Measurements from ENCODE around the gene PDE6A. TPM values are rescaled to one million over a fixed set of nuclear protein-coding genes. Genes with fewer than 3 reads are reported as not detected.

Gene PDE6A
- total RNA-seq, 1 donor from 2014 or later, result 0.07 TPM

DNA sequence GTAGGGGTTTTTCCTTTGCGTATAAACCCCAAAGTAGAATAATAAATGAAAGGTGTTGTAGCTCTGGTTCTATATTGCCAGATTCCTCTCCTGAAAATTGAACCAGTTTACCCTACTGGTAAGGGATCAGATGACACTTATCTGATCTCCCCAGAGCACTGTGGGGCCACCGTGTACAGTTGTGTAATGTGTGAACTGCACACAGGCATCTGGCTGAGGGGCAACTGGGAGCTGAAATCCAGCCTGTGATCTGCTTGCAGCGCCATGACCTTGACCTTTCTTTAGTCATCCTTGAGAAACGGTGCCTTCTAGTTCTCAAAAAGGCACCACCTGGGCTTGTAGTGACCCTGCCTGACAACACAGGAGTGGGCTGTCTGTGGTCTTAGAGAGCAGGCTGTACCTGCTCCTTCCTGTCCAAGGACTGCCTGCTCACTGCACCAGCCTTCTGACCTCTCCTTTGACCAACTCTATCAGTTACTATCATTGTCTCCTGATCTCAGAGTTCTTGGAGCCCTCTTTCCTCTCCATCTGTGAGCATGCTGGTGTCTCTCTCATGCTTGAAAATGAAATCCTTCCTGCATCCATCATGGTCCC is 40.2 kb downstream of the PDE6A start:
- Mint-ChIP-seq H3K4me1 (ENCODE audit: low read depth) (peaks cover 4% of the 10 kb centered on the region), H3K9me3 (ENCODE audit: low read depth) (no peaks in the 10 kb centered on the region), H3K36me3 (ENCODE audit: insufficient read depth) (no peaks in the 10 kb centered on the region), H3K4me3 (ENCODE audit: low read depth) (no peak overlapping the region), H3K27me3 (peaks cover 3% of the 10 kb centered on the region), H3K27ac (no peak overlapping the region)
- TF ChIP-seq, protein P1, sequence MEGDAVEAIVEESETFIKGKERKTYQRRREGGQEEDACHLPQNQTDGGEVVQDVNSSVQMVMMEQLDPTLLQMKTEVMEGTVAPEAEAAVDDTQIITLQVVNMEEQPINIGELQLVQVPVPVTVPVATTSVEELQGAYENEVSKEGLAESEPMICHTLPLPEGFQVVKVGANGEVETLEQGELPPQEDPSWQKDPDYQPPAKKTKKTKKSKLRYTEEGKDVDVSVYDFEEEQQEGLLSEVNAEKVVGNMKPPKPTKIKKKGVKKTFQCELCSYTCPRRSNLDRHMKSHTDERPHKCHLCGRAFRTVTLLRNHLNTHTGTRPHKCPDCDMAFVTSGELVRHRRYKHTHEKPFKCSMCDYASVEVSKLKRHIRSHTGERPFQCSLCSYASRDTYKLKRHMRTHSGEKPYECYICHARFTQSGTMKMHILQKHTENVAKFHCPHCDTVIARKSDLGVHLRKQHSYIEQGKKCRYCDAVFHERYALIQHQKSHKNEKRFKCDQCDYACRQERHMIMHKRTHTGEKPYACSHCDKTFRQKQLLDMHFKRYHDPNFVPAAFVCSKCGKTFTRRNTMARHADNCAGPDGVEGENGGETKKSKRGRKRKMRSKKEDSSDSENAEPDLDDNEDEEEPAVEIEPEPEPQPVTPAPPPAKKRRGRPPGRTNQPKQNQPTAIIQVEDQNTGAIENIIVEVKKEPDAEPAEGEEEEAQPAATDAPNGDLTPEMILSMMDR (IDR thresholded peaks at IDR 0.05; ENCODE audit: unreplicated experiment), result no peak
- DNase-seq (ENCODE audit: low spot score, unreplicated experiment), result no peak

DNA sequence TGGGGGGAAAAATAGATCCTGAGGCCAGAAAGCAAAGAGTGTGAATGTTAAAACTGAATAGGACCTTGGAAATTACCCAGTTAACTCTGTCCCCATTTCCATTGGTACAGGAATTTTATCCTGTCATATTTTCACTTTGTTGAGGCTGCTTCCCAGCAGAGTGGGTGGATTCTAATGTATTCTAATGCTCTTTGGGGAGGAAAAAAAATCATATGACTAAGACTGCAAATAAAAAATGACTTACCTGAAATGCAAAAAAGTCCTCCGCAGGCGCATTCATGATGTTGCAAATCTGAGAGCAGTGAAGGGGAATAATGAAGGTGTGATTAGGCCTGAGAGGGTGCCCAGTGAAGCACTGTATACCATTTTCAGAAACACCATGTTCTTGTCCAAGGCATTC is 41.2 kb downstream of the PDE6A start:
- H3K4me3 Mint-ChIP-seq (ENCODE audit: low read depth), result no peak overlapping the region
- H3K4me1 Mint-ChIP-seq (ENCODE audit: low read depth), result peaks cover 4% of the 10 kb centered on the region
- no peaks in the 10 kb centered on the region for H3K9me3 Mint-ChIP-seq (ENCODE audit: low read depth)
- DNase-seq (ENCODE audit: low spot score, unreplicated experiment), result no peak
- no peak overlapping the region for H3K27ac Mint-ChIP-seq
- peaks cover 3% of the 10 kb centered on the region for H3K27me3 Mint-ChIP-seq
- TF ChIP-seq, protein P1 (IDR thresholded peaks at IDR 0.05; ENCODE audit: unreplicated experiment), result no peak
- no peaks in the 10 kb centered on the region for H3K36me3 Mint-ChIP-seq (ENCODE audit: insufficient read depth)

DNA sequence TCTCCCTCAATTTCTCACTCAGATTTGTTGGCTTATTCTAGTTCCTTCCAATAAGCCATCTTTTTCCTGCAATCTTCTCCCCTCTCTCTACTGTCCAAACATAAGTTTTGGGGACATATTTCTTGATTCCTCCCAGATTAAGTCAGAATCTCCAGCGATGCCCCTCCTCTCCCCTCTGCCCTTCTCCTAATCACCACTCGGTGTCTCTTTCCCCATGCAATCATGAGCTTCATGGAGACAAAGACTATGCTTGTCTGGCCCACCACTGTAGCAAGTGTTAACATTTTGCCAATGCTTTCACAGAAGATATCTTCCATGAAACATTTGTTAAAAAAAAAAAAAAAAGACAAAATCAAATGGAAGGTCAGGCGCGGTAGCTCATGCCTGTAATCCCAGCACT is 42.4 kb downstream of the PDE6A start:
- Mint-ChIP-seq H3K27ac (no peak overlapping the region), H3K4me1 (ENCODE audit: low read depth) (peaks cover 4% of the 10 kb centered on the region), H3K36me3 (ENCODE audit: insufficient read depth) (no peaks in the 10 kb centered on the region), H3K9me3 (ENCODE audit: low read depth) (no peaks in the 10 kb centered on the region), H3K27me3 (peaks cover 3% of the 10 kb centered on the region), H3K4me3 (ENCODE audit: low read depth) (no peak overlapping the region)
- TF ChIP-seq, protein P1 (IDR thresholded peaks at IDR 0.05; ENCODE audit: unreplicated experiment), result no peak
- no peak for DNase-seq (ENCODE audit: low spot score, unreplicated experiment)

DNA sequence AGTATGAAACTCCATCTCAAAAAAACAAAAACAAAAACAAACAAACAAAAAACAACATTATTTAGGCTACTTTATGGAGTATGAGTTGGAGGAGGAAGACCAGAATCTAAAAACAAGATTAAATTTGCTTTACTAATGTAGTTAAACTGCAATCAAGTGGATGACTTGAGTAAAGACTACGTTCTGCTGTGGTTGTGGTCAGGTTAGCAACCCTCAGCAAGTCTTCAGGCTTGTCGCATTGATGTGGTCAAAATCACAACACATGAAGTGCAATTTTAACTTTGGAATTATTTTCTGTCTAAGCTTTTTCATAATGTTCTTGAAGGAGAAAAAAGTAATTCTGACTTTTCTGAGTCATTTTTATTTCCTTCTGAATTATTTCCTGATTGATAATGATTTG is 43.1 kb downstream of the PDE6A start:
- no peaks in the 10 kb centered on the region for H3K36me3 Mint-ChIP-seq (ENCODE audit: insufficient read depth)
- peaks cover 4% of the 10 kb centered on the region for H3K4me1 Mint-ChIP-seq (ENCODE audit: low read depth)
- TF ChIP-seq, protein P1 (IDR thresholded peaks at IDR 0.05; ENCODE audit: unreplicated experiment), result no peak
- DNase-seq (ENCODE audit: low spot score, unreplicated experiment), result no peak
- no peak overlapping the region for H3K4me3 Mint-ChIP-seq (ENCODE audit: low read depth)
- no peak overlapping the region for H3K27ac Mint-ChIP-seq
- peaks cover 7% of the 10 kb centered on the region for H3K27me3 Mint-ChIP-seq
- H3K9me3 Mint-ChIP-seq (ENCODE audit: low read depth), result no peaks in the 10 kb centered on the region

DNA sequence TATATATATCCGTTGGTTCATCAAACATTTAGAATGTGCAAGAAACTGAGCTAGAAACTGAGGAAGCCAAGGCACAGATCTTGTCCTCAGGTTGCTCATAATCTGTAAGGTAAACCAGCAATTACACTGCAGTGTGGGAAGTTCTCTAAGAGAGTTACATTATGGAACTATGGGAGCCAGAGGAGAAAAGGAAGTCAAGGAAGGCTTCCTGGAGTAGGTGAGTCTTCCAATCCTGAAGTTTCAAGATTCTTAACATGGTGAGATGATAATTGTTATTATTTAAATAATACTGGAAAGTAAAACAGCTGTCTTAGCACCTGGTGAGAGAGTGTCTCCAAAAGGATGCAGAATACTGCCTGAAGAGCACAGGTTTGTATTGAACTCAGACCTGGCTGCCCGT is 44.2 kb downstream of the PDE6A start:
- peaks cover 7% of the 10 kb centered on the region for H3K27me3 Mint-ChIP-seq
- TF ChIP-seq, protein P1 (IDR thresholded peaks at IDR 0.05; ENCODE audit: unreplicated experiment), result no peak
- no peak overlapping the region for H3K4me3 Mint-ChIP-seq (ENCODE audit: low read depth)
- peaks cover 4% of the 10 kb centered on the region for H3K4me1 Mint-ChIP-seq (ENCODE audit: low read depth)
- no peak for DNase-seq (ENCODE audit: low spot score, unreplicated experiment)
- H3K27ac Mint-ChIP-seq, result no peak overlapping the region
- no peaks in the 10 kb centered on the region for H3K9me3 Mint-ChIP-seq (ENCODE audit: low read depth)
- H3K36me3 Mint-ChIP-seq (ENCODE audit: insufficient read depth), result no peaks in the 10 kb centered on the region
